H1 (cell line): ENCODE data around the gene HPX. TPM values are rescaled to one million over a fixed set of nuclear protein-coding genes. Genes with fewer than 3 reads are reported as not detected.

ENCODE experiments used
- ASH2L ChIP-seq: fragments of 200-600, 300-600 bp; sonication (generic); IDR thresholded peaks from one replicate; pipeline ENCODE4 v1.7.1; 2017; ENCODE audit warnings: low read length
- BCL11A ChIP-seq, 2 experiments: IDR thresholded peaks; one replicate each; pipeline ENCODE4 v1.6.1; 2011; ENCODE audit warnings: low read depth in 2 of 2, low read length in 2 of 2, mild to moderate bottlenecking in 2 of 2
- BRCA1 ChIP-seq: IDR thresholded peaks from 2 replicates; pipeline ENCODE4 v1.6.1; 2012; ENCODE audit warnings: low read depth, low read length, improper control_type of control experiment
- CBX5 ChIP-seq: fragments of 300-800, 300-1000 bp; sonication (generic); IDR thresholded peaks from 2 replicates; pipeline ENCODE4 v1.7.1; 2016; ENCODE audit warnings: antibody characterized with exemption, low read length, low read depth
- CEBPB ChIP-seq: IDR thresholded peaks from 2 replicates; pipeline ENCODE4 v1.6.1; 2012; ENCODE audit warnings: low read depth, low read length
- CREB1 ChIP-seq: IDR thresholded peaks from 2 replicates; pipeline ENCODE4 v1.6.1; 2012; ENCODE audit warnings: inconsistent platforms
- EGR1 ChIP-seq: IDR thresholded peaks from 2 replicates; pipeline ENCODE4 v1.6.1; 2011; ENCODE audit warnings: low read depth, low read length, borderline replicate concordance
- EZH2 ChIP-seq: fragments of 200-600 bp; sonication (generic); IDR thresholded peaks from 2 replicates; pipeline ENCODE4 v1.7.1; 2012; ENCODE audit warnings: low read depth, mild to moderate bottlenecking, moderate library complexity, low read length, inconsistent platforms; ENCODE audit not compliant: severe bottlenecking
- FOSL1 ChIP-seq: IDR thresholded peaks from 2 replicates; pipeline ENCODE4 v1.6.1; 2011; ENCODE audit warnings: mild to moderate bottlenecking, low read depth, low read length, moderate library complexity; ENCODE audit not compliant: insufficient read depth
- HDAC6 ChIP-seq: IDR thresholded peaks from one replicate; pipeline ENCODE4 v1.7.1; 2012; ENCODE audit warnings: low read depth, mild to moderate bottlenecking, inconsistent platforms, low read length, moderate library complexity
- KDM4A ChIP-seq: IDR thresholded peaks from one replicate; pipeline ENCODE4 v1.7.1; 2012; ENCODE audit warnings: low read depth, mild to moderate bottlenecking, moderate library complexity, low read length, inconsistent platforms; ENCODE audit not compliant: severe bottlenecking
- PHF8 ChIP-seq: fragments of 200-600 bp; sonication (generic); conservative IDR thresholded peaks from 2 replicates; pipeline ENCODE4 v1.7.1; 2012; ENCODE audit warnings: low read depth, mild to moderate bottlenecking, inconsistent platforms, low read length, moderate library complexity
- POLR2A ChIP-seq, 2 experiments: IDR thresholded peaks; 1 replicate in 1 of 2; 2 replicates in 1 of 2; pipeline ENCODE4 v1.6.1; 2011; ENCODE audit warnings: low read depth in 2 of 2, low read length in 2 of 2, mild to moderate bottlenecking in 2 of 2; ENCODE audit errors: control extremely low read depth in 1 of 2
- POLR2AphosphoS5 ChIP-seq: IDR thresholded peaks from 2 replicates; pipeline ENCODE4 v1.6.1; 2011; ENCODE audit warnings: low read depth, low read length
- POU5F1 ChIP-seq: IDR thresholded peaks from 2 replicates; pipeline ENCODE4 v1.6.1; 2011; ENCODE audit warnings: low read depth, mild to moderate bottlenecking, low read length, moderate library complexity
- RBBP5 ChIP-seq: IDR thresholded peaks from 2 replicates; pipeline ENCODE4 v1.7.1; 2012; ENCODE audit warnings: low read depth, mild to moderate bottlenecking, inconsistent platforms, low read length, moderate library complexity, borderline replicate concordance
- SP1 ChIP-seq: IDR thresholded peaks from 2 replicates; pipeline ENCODE4 v1.6.1; 2011; ENCODE audit warnings: low read depth, low read length
- SP4 ChIP-seq: IDR thresholded peaks from 2 replicates; pipeline ENCODE4 v1.6.1; 2012; ENCODE audit warnings: low read length, inconsistent platforms
- SUZ12 ChIP-seq: fragments of 200-600 bp; sonication (generic); IDR thresholded peaks from 2 replicates; pipeline ENCODE4 v1.6.1; 2012; ENCODE audit warnings: mild to moderate bottlenecking, inconsistent platforms, low read length, moderate library complexity, mixed read lengths
- TBP ChIP-seq: IDR thresholded peaks from 2 replicates; pipeline ENCODE4 v1.6.1; 2011; ENCODE audit warnings: low read depth, low read length, improper control_type of control experiment
- TCF12 ChIP-seq: IDR thresholded peaks from 2 replicates; pipeline ENCODE4 v1.6.1; 2011; ENCODE audit warnings: low read depth, mild to moderate bottlenecking, low read length
- TEAD4 ChIP-seq: IDR thresholded peaks from 2 replicates; pipeline ENCODE4 v1.6.1; 2012; ENCODE audit warnings: low read depth, low read length, inconsistent platforms, mixed read lengths
- YY1 ChIP-seq: IDR thresholded peaks from 2 replicates; pipeline ENCODE4 v1.6.1; 2011; ENCODE audit warnings: low read depth, mild to moderate bottlenecking, low read length
- polyA plus RNA-seq, 7 experiments: library from polyadenylated mRNA; depleted of rRNA in 3 of 7; stranded (reverse) in 5 of 7; unstranded in 2 of 7; fragments of >200 nt in 5 of 7; fragments of 200-250 nt in 2 of 7; gene quantifications; 1 replicate in 5 of 7; 2 replicates in 1 of 7; 4 replicates in 1 of 7; pipeline versions ENCODE4 v1.2.1 to v1.2.3, GENCODE V29; 2011 to 2013; ENCODE audit warnings: missing spikeins in 2 of 7, mixed read lengths in 2 of 7
- total RNA-seq: library from RNA; stranded (reverse); fragmentation: NEBNext Ultra II Directional; extraction: Animal tissue kit (Norgen Biotek cat#: 25700); gene quantifications from 2 replicates; pipeline ENCODE4 v1.2.1, GENCODE V29; 2021
- TF ChIP-seq, protein P1 (sequence below): IDR thresholded peaks from 2 replicates; pipeline ENCODE4 v1.6.1; 2012; ENCODE audit warnings: inconsistent platforms
- TF ChIP-seq, protein P2 (sequence below): IDR thresholded peaks from 2 replicates; pipeline ENCODE4 v1.6.1; 2011; ENCODE audit warnings: low read length, improper control_type of control experiment

HPX gene
- total and polyA plus RNA-seq, 2 of the 8 experiments (the other 6 are each of a cell fraction or from before 2014, with no cell fraction given), result 0.80 to 0.97 TPM

DNA sequence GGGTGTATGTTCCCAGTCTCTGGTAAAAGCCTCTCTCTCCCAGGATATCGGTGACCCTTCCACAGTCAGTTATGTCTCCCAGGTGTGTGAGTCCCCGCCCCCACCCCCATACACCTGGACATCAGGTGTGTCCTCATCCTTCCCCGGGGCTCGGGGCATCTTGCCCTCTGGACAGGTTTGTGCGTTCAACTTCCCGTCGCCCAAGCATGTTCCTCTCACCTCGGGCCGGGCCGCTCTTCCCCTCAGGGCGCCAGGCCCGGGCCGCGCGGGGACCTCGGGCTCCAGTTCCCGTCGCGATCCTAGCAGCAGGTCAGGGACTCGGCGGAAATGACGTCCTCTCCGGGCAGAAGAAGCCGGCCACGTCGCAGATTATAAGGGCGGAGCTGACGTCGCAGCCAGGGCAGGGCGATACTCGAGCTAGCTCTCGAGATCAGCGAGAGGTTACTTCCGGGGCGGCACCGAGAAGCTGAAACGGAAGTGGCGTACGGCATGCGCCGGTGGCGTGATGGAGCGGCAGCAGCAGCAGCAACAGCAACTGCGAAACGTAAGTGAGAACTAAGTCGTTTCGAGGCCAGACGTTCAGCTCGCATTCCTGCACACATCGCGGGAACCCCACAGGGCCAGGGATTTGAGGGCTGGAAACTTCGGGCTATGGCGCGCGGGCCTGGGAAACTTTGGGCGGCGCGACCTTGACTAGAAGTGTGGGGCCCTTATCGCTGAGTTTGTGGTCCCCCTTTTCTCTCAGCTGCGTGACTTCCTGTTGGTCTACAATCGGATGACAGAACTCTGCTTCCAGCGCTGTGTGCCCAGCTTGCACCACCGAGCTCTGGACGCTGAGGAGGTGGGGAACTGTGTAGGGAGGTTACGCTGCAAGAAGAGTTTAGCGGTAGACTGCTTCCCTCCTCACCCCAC, 40.5 kb upstream of the HPX start, which contains the start of the genes ARFIP2 and TIMM10B (continued):
- TF ChIP-seq HDAC6 (no peak), POLR2AphosphoS5 (peak; percentile 95), CREB1 (peak; percentile 97), POLR2A (IDR thresholded peaks at IDR 0.05; ENCODE audit: control extremely low read depth in 1 of 2, low read depth in 2 of 2, low read length in 2 of 2) (peak; percentile 76 to 90), CBX5 (no peak), EGR1 (no peak), TEAD4 (peak; percentile 84), EZH2 (no peak), BCL11A (IDR thresholded peaks at IDR 0.05; ENCODE audit: low read depth in 2 of 2, low read length in 2 of 2) (no peak), ASH2L (peak; percentile 67), FOSL1 (no peak), RBBP5 (0 out of 2 replicates have a peak, but pooled peaks have one; percentile 27), CEBPB (no peak), SP1 (peak; percentile 40; the same call in 1 of the 2 replicates), POU5F1 (no peak), PHF8 (peak; percentile 95), YY1 (no peak), KDM4A (no peak), SUZ12 (no peak), SP4 (peak; percentile 30; the same call in 1 of the 2 replicates), BRCA1 (peak; percentile 51), TCF12 (no peak), TBP (peak; percentile 84; the same call in 1 of the 2 replicates)
- TF ChIP-seq, protein P1, sequence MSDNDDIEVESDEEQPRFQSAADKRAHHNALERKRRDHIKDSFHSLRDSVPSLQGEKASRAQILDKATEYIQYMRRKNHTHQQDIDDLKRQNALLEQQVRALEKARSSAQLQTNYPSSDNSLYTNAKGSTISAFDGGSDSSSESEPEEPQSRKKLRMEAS, result peak; percentile 80
- TF ChIP-seq, protein P2, sequence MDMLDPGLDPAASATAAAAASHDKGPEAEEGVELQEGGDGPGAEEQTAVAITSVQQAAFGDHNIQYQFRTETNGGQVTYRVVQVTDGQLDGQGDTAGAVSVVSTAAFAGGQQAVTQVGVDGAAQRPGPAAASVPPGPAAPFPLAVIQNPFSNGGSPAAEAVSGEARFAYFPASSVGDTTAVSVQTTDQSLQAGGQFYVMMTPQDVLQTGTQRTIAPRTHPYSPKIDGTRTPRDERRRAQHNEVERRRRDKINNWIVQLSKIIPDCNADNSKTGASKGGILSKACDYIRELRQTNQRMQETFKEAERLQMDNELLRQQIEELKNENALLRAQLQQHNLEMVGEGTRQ, result no peak
